ENCODE results near the gene HHAT.

Gene HHAT

DNA sequence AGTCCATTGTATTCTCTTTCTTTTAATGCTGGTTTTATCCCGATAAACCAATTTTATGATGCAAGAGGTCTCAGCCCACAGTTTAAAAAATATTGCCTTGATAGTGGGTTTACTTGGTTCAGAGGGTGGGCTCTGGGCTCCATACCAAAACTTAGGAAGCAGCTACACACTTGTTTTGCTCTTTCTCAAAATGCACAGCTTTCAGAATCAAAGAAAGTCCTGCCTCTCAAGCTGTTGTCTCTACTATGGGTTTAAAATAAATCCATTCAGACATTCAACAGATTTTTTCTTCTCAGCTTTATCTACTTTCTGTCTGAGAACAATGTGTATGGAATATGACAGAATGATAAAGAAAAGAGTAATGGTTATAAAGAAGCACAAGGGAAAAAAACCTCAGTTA, 14.8 kb upstream of the HHAT start:
- Histone ChIP-seq H3K4me1 (ENCODE audit: control insufficient read depth, insufficient read depth, low read depth, low read length) (no peaks in the 10 kb centered on the region), H3K23ac (ENCODE audit: low read length in 2 of 2) (no peak overlapping the region), H3K4me2 (ENCODE audit: low read length, poor library complexity, severe bottlenecking) (no peak overlapping the region), H2BK120ac (ENCODE audit: low read depth, low read length) (no peak overlapping the region), H3K14ac (ENCODE audit: low read length in 2 of 2) (no peak overlapping the region), H2BK15ac (ENCODE audit: low read depth, poor library complexity, severe bottlenecking) (no peak overlapping the region), H3K4me3 (ENCODE audit: insufficient read depth in 1 of 2, low read depth in 1 of 2, low read length in 2 of 2) (no peak overlapping the region), H3K36me3 (ENCODE audit: control insufficient read depth in 1 of 2, insufficient read depth in 2 of 2, low read depth in 1 of 2, low read length in 2 of 2) (no peaks in the 10 kb centered on the region), H2BK12ac (ENCODE audit: low read length in 2 of 2) (no peak overlapping the region), H3K9ac (ENCODE audit: low read length) (no peak overlapping the region), H4K8ac (ENCODE audit: low read length) (no peak overlapping the region), H2BK5ac (ENCODE audit: low read depth, low read length, poor library complexity, severe bottlenecking) (no peak overlapping the region), H3K18ac (ENCODE audit: low read depth in 1 of 2, low read length in 2 of 2) (no peak overlapping the region), H3K27me3 (ENCODE audit: control insufficient read depth in 1 of 2, insufficient read depth in 1 of 2, low read length in 2 of 2) (peaks cover 0 to 11% of the 10 kb centered on the region in 2 experiments), H3K9me3 (ENCODE audit: control insufficient read depth, low read length) (no peaks in the 10 kb centered on the region), H4K91ac (ENCODE audit: low read length) (no peak overlapping the region), H2AK5ac (ENCODE audit: low read length, severe bottlenecking) (no peak overlapping the region), H2AFZ (ENCODE audit: low read depth, low read length) (no peak overlapping the region), H3K79me1 (replicated peaks; ENCODE audit: low read length, poor library complexity, severe bottlenecking) (no peaks in the 10 kb centered on the region), H3K4ac (ENCODE audit: low read depth in 1 of 2, low read length in 2 of 2) (no peak overlapping the region), H3K27ac (ENCODE audit: low read length, poor library complexity, severe bottlenecking) (no peak overlapping the region)
- 100% methylated on average over 1 of the region's 1 CpG for WGBS
- DNase-seq: no peak

DNA sequence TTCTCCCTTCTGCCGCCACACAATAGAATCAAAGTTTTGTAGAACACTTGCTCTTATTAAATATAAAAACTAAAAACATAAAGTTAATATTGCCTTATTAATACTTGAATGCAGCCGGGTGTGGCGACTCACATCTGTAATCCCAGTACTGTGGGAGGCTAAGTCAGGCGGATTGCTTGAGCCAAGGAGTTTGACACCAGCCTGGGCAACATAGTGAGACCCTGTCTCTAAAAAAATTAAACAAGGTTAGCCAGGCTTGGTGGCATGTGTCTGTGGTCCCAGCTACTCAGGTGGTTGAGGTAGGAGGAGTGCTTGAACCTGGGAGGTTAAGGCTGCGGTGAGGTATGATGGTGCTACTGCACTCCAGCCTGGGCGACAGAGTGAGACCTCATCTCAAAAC, 13.2 kb upstream of the HHAT start:
- Histone ChIP-seq H3K9ac (ENCODE audit: low read length) (no peak overlapping the region), H2BK120ac (ENCODE audit: low read depth, low read length) (no peak overlapping the region), H3K4me1 (ENCODE audit: control insufficient read depth, insufficient read depth, low read depth, low read length) (no peaks in the 10 kb centered on the region), H2BK5ac (ENCODE audit: low read depth, low read length, poor library complexity, severe bottlenecking) (no peak overlapping the region), H4K8ac (ENCODE audit: low read length) (no peak overlapping the region), H3K23ac (ENCODE audit: low read length in 2 of 2) (no peak overlapping the region), H2AFZ (ENCODE audit: low read depth, low read length) (no peak overlapping the region), H4K91ac (ENCODE audit: low read length) (no peak overlapping the region), H3K9me3 (ENCODE audit: control insufficient read depth, low read length) (no peaks in the 10 kb centered on the region), H3K4me3 (ENCODE audit: insufficient read depth in 1 of 2, low read depth in 1 of 2, low read length in 2 of 2) (no peak overlapping the region), H2BK12ac (ENCODE audit: low read length in 2 of 2) (no peak overlapping the region), H2AK5ac (ENCODE audit: low read length, severe bottlenecking) (no peak overlapping the region), H3K18ac (ENCODE audit: low read depth in 1 of 2, low read length in 2 of 2) (no peak overlapping the region), H3K27me3 (ENCODE audit: control insufficient read depth in 1 of 2, insufficient read depth in 1 of 2, low read length in 2 of 2) (peaks cover 0 to under 1% of the 10 kb centered on the region in 2 experiments), H3K27ac (ENCODE audit: low read length, poor library complexity, severe bottlenecking) (no peak overlapping the region), H3K4ac (ENCODE audit: low read depth in 1 of 2, low read length in 2 of 2) (no peak overlapping the region), H3K14ac (ENCODE audit: low read length in 2 of 2) (no peak overlapping the region), H2BK15ac (ENCODE audit: low read depth, poor library complexity, severe bottlenecking) (no peak overlapping the region), H3K4me2 (ENCODE audit: low read length, poor library complexity, severe bottlenecking) (no peak overlapping the region), H3K36me3 (ENCODE audit: control insufficient read depth in 1 of 2, insufficient read depth in 2 of 2, low read depth in 1 of 2, low read length in 2 of 2) (no peaks in the 10 kb centered on the region), H3K79me1 (replicated peaks; ENCODE audit: low read length, poor library complexity, severe bottlenecking) (no peaks in the 10 kb centered on the region)
- DNase-seq: no peak
- 100% methylated on average over 3 of the region's 6 CpGs for WGBS

DNA sequence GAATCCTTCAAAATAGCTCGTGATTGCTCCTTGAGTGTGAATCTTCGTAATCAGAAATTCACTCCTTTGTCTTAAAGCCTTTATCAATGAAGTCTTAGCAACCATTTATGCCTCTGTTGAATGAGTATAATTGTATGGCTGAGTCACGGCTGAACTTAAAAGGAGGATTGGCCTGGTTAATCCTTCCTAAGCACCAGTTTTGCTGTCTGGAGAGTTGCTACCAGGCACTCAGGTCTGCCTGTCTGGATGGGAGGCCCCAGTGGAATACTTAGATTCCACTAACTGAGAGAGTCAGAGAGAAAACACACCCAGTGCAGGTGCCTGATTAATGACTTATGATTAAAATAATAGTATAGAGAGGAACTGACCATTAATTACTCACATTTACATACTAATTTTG, 7.6 kb upstream of the HHAT start:
- no peak for DNase-seq
- no peaks in the 10 kb centered on the region for H3K27me3 ChIP-seq (ENCODE audit: control insufficient read depth in 1 of 2, insufficient read depth in 1 of 2, low read length in 2 of 2)
- H2AK5ac ChIP-seq (ENCODE audit: low read length, severe bottlenecking): no peak overlapping the region
- no peak overlapping the region for H2BK5ac ChIP-seq (ENCODE audit: low read depth, low read length, poor library complexity, severe bottlenecking)
- no peak overlapping the region for H2AFZ ChIP-seq (ENCODE audit: low read depth, low read length)
- H2BK15ac ChIP-seq (ENCODE audit: low read depth, poor library complexity, severe bottlenecking): no peak overlapping the region
- H2BK120ac ChIP-seq (ENCODE audit: low read depth, low read length): no peak overlapping the region
- H3K79me1 ChIP-seq (replicated peaks; ENCODE audit: low read length, poor library complexity, severe bottlenecking): no peaks in the 10 kb centered on the region
- H2BK12ac ChIP-seq (ENCODE audit: low read length in 2 of 2): no peak overlapping the region
- H3K4me1 ChIP-seq (ENCODE audit: control insufficient read depth, insufficient read depth, low read depth, low read length): no peaks in the 10 kb centered on the region
- no peak overlapping the region for H3K4me2 ChIP-seq (ENCODE audit: low read length, poor library complexity, severe bottlenecking)
- H3K36me3 ChIP-seq (ENCODE audit: control insufficient read depth in 1 of 2, insufficient read depth in 2 of 2, low read depth in 1 of 2, low read length in 2 of 2): no peaks in the 10 kb centered on the region
- no peak overlapping the region for H3K9ac ChIP-seq (ENCODE audit: low read length)
- H3K14ac ChIP-seq (ENCODE audit: low read length in 2 of 2): no peak overlapping the region
- H3K18ac ChIP-seq (ENCODE audit: low read depth in 1 of 2, low read length in 2 of 2): no peak overlapping the region
- WGBS: 65% methylated on average over 2 of the region's 3 CpGs
- H3K4me3 ChIP-seq (ENCODE audit: insufficient read depth in 1 of 2, low read depth in 1 of 2, low read length in 2 of 2): no peak overlapping the region
- H3K23ac ChIP-seq (ENCODE audit: low read length in 2 of 2): no peak overlapping the region
- no peak overlapping the region for H4K91ac ChIP-seq (ENCODE audit: low read length)
- peaks cover 6% of the 10 kb centered on the region for H3K9me3 ChIP-seq (ENCODE audit: control insufficient read depth, low read length)
- no peak overlapping the region for H4K8ac ChIP-seq (ENCODE audit: low read length)
- H3K27ac ChIP-seq (ENCODE audit: low read length, poor library complexity, severe bottlenecking): no peak overlapping the region
- H3K4ac ChIP-seq (ENCODE audit: low read depth in 1 of 2, low read length in 2 of 2): no peak overlapping the region

DNA sequence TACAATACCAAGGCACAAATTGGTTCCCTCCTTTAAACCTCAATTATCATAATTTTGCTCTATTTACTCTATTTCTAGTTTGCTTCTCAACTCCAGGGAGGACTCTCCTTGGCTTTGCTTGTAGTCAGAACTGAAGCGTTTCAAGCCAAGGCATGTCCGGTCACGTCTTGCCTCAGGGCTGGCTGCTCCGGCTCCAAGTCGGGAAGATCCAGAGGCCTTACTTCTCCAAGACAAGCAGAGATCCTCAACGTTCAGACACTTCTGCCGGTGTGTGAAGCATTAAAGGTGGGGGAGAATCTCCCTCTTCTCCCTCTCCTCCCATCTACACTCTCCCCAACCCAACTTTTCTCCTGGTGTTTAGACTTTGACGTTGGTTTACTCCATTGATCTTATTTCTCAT, 7.2 kb upstream of the HHAT start:
- H3K79me1 ChIP-seq (replicated peaks; ENCODE audit: low read length, poor library complexity, severe bottlenecking): no peaks in the 10 kb centered on the region
- no peak overlapping the region for H3K27ac ChIP-seq (ENCODE audit: low read length, poor library complexity, severe bottlenecking)
- WGBS: 97% methylated on average over 7 of the region's 8 CpGs
- H2BK15ac ChIP-seq (ENCODE audit: low read depth, poor library complexity, severe bottlenecking): no peak overlapping the region
- H4K8ac ChIP-seq (ENCODE audit: low read length): no peak overlapping the region
- H2AFZ ChIP-seq (ENCODE audit: low read depth, low read length): no peak overlapping the region
- no peak overlapping the region for H3K4ac ChIP-seq (ENCODE audit: low read depth in 1 of 2, low read length in 2 of 2)
- H2AK5ac ChIP-seq (ENCODE audit: low read length, severe bottlenecking): no peak overlapping the region
- DNase-seq: no peak
- no peak overlapping the region for H3K18ac ChIP-seq (ENCODE audit: low read depth in 1 of 2, low read length in 2 of 2)
- no peak overlapping the region for H3K4me2 ChIP-seq (ENCODE audit: low read length, poor library complexity, severe bottlenecking)
- no peak overlapping the region for H4K91ac ChIP-seq (ENCODE audit: low read length)
- no peaks in the 10 kb centered on the region for H3K4me1 ChIP-seq (ENCODE audit: control insufficient read depth, insufficient read depth, low read depth, low read length)
- no peaks in the 10 kb centered on the region for H3K36me3 ChIP-seq (ENCODE audit: control insufficient read depth in 1 of 2, insufficient read depth in 2 of 2, low read depth in 1 of 2, low read length in 2 of 2)
- no peak overlapping the region for H3K9ac ChIP-seq (ENCODE audit: low read length)
- no peak overlapping the region for H2BK120ac ChIP-seq (ENCODE audit: low read depth, low read length)
- H2BK12ac ChIP-seq (ENCODE audit: low read length in 2 of 2): no peak overlapping the region
- no peaks in the 10 kb centered on the region for H3K27me3 ChIP-seq (ENCODE audit: control insufficient read depth in 1 of 2, insufficient read depth in 1 of 2, low read length in 2 of 2)
- H2BK5ac ChIP-seq (ENCODE audit: low read depth, low read length, poor library complexity, severe bottlenecking): no peak overlapping the region
- H3K4me3 ChIP-seq (ENCODE audit: insufficient read depth in 1 of 2, low read depth in 1 of 2, low read length in 2 of 2): no peak overlapping the region
- H3K9me3 ChIP-seq (ENCODE audit: control insufficient read depth, low read length): peaks cover 6% of the 10 kb centered on the region
- no peak overlapping the region for H3K14ac ChIP-seq (ENCODE audit: low read length in 2 of 2)
- H3K23ac ChIP-seq (ENCODE audit: low read length in 2 of 2): no peak overlapping the region

Measured in mesenchymal stem cell (in vitro differentiated cells and primary cell).